OCI-LY7 (cell line): ENCODE results near the gene ZNF600. TPM values are rescaled to one million over a fixed set of nuclear protein-coding genes. Genes with fewer than 3 reads are reported as not detected.
"Not testable (repeated sequence)": the region's sequence is repeated elsewhere in the genome, so short reads cannot be mapped to it uniquely, and the experiment has no call there.

ENCODE experiments used
- BruUV-seq: library from RNA; stranded (reverse); fragments of 400-500 nt; replicated peaks from 2 replicates; lab custom pipeline; 2021; lab: Mats Ljungman, UMichigan
- CTCF ChIA-PET: fragments of 300-600 bp; sonication (Branson Sonifier 250); formaldehyde crosslinking; loops from one replicate; lab custom pipeline; 2022; ENCODE audit warnings: antibody characterized with exemption; ENCODE audit not compliant: unreplicated experiment; lab: Charles Lee
- POLR2A ChIA-PET: fragments of 300-600 bp; sonication (Branson Sonifier 250); formaldehyde crosslinking; loops from one replicate; lab custom pipeline; 2022; ENCODE audit warnings: antibody characterized with exemption; lab: Charles Lee
- DNase-seq: peaks from one replicate; pipeline ENCODE4 v3.0.0-alpha.2; 2015; ENCODE audit warnings: low spot score
- H2AFZ ChIP-seq: fragments of 200-600 bp; sonication (generic), shearing (Covaris generic); 2 replicates; pipeline ENCODE4 v1.6.1; 2014; ENCODE audit warnings: mild to moderate bottlenecking, antibody characterized with exemption, low read length, moderate library complexity
- H3K27ac ChIP-seq: fragments of 200-600 bp; sonication (generic); 2 replicates; pipeline ENCODE4 v1.5.1; 2014; ENCODE audit warnings: mixed run types, low read depth, mild to moderate bottlenecking, moderate library complexity, low read length, inconsistent platforms; ENCODE audit not compliant: poor library complexity, severe bottlenecking
- H3K36me3 ChIP-seq: fragments of 200-600 bp; sonication (generic); 2 replicates; pipeline ENCODE4 v1.6.1; 2014; ENCODE audit warnings: mild to moderate bottlenecking, antibody characterized with exemption, low read length, moderate library complexity, mixed read lengths; ENCODE audit not compliant: insufficient read depth
- H3K4me1 ChIP-seq: fragments of 200-600 bp; sonication (generic); 2 replicates; pipeline ENCODE4 v1.5.1; 2014; ENCODE audit warnings: mild to moderate bottlenecking, low read length; ENCODE audit not compliant: insufficient read depth, poor library complexity, severe bottlenecking
- H3K4me2 ChIP-seq: fragments of 200-600 bp; sonication (generic); 2 replicates; pipeline ENCODE4 v1.6.1; 2014; ENCODE audit warnings: mild to moderate bottlenecking, low read length
- H3K4me3 ChIP-seq: fragments of 200-600 bp; sonication (generic); 2 replicates; pipeline ENCODE4 v1.5.1; 2014; ENCODE audit warnings: mild to moderate bottlenecking, low read depth, low read length; ENCODE audit not compliant: poor library complexity, severe bottlenecking
- H3K79me2 ChIP-seq: fragments of 200-600 bp; sonication (generic); 2 replicates; pipeline ENCODE4 v1.6.1; 2016; ENCODE audit warnings: low read depth, mild to moderate bottlenecking, low read length, moderate library complexity, mixed read lengths; ENCODE audit not compliant: insufficient read depth
- H3K9me2 ChIP-seq: fragments of 200-600 bp; sonication (generic); 2 replicates; pipeline ENCODE4 v1.6.1; 2016; ENCODE audit warnings: mild to moderate bottlenecking, low read length, mixed read lengths; ENCODE audit not compliant: insufficient read depth
- H3K9me3 ChIP-seq: fragments of 200-600 bp; sonication (generic); 2 replicates; pipeline ENCODE4 v1.6.1; 2014; ENCODE audit warnings: mild to moderate bottlenecking, mixed run types, low read length, mixed read lengths
- H4K20me1 ChIP-seq: fragments of 200-600 bp; sonication (generic); 2 replicates; pipeline ENCODE4 v1.6.1; 2014; ENCODE audit warnings: mild to moderate bottlenecking, antibody characterized with exemption, low read length, moderate library complexity, mixed read lengths; ENCODE audit not compliant: insufficient read depth
- CTCF ChIP-seq: fragments of 200-600 bp; sonication (generic); conservative IDR thresholded peaks from 2 replicates; pipeline ENCODE4 v1.5.1; 2014; ENCODE audit warnings: mild to moderate bottlenecking, antibody characterized with exemption, low read length, moderate library complexity, mixed read lengths
- EZH2phosphoT487 ChIP-seq: fragments of 200-600 bp; sonication (generic); IDR thresholded peaks from 2 replicates; pipeline ENCODE4 v1.6.1; 2018; ENCODE audit warnings: low read depth, borderline replicate concordance, mild to moderate bottlenecking, mixed run types, antibody characterized with exemption, low read length, moderate library complexity, mixed read lengths
- intact Hi-C: fragments of 100-400 bp; cut with micrococcal nuclease; formaldehyde crosslinking; loops from one replicate; pipeline ENCODE4 v1.10.0; 2022; ENCODE audit not compliant: unreplicated experiment
- total RNA-seq, 2 experiments: library from RNA; depleted of rRNA in 1 of 2; stranded (reverse); fragments of >200 nt in 1 of 2; shearing (Covaris generic) in 1 of 2; gene quantifications; 2 replicates each; pipeline ENCODE4 v1.2.3, GENCODE V29; 2014 to 2022

ZNF600 gene
- total RNA-seq, 2 experiments from 2014 or later, result 4.6 to 8.5 TPM

GRCh38 chr19:52724701-52725514, 61.7 kb downstream of the ZNF600 start:
- Histone ChIP-seq H3K9me3 (no peaks in the 10 kb centered on the region), H3K36me3 (peaks cover 88% of the 10 kb centered on the region), H3K9me2 (no peaks in the 10 kb centered on the region), H3K27ac (no peak overlapping the region), H3K4me1 (no peaks in the 10 kb centered on the region), H3K79me2 (no peaks in the 10 kb centered on the region; the same call in 1 of the 2 replicates), H4K20me1 (no peaks in the 10 kb centered on the region), H3K4me3 (no peak overlapping the region), H2AFZ (no peak overlapping the region), H3K4me2 (no peak overlapping the region)
- TF ChIP-seq CTCF (no peak), EZH2phosphoT487 (no peak)
- no peak for DNase-seq
- BruUV-seq, result no TSS peak
- intact Hi-C loops, result no loop called here
- CTCF ChIA-PET, result no interaction called here
- POLR2A ChIA-PET, result no interaction called here

- POLR2A ChIA-PET, H4K20me1 ChIP-seq, intact Hi-C loops, H3K9me2 ChIP-seq, H3K4me1 ChIP-seq, H2AFZ ChIP-seq, H3K27ac ChIP-seq, H3K9me3 ChIP-seq, H3K4me3 ChIP-seq, BruUV-seq, DNase-seq, H3K79me2 ChIP-seq, H3K4me2 ChIP-seq, CTCF ChIA-PET: not testable (repeated sequence)
- peaks cover 91% of the 10 kb centered on the region for H3K36me3 ChIP-seq
Observed at GRCh38 chr19:52723907-52724598, 62.5 kb downstream of the ZNF600 start.

- Histone ChIP-seq H3K27ac (no peak overlapping the region), H3K4me2 (no peak overlapping the region), H2AFZ (no peak overlapping the region), H3K36me3 (peaks cover 86% of the 10 kb centered on the region), H3K9me2 (no peaks in the 10 kb centered on the region), H3K4me3 (no peak overlapping the region), H3K79me2 (no peaks in the 10 kb centered on the region), H3K4me1 (no peaks in the 10 kb centered on the region), H3K9me3 (no peaks in the 10 kb centered on the region), H4K20me1 (no peaks in the 10 kb centered on the region)
- TF ChIP-seq EZH2phosphoT487, result no peak
- no peak for TF ChIP-seq CTCF
- no peak for DNase-seq
- ChIA-PET CTCF (interaction anchor here (0.6 kb wide), 1 partner anchor 28 kb away, joined by 3 read pairs; no protein-coding TSS in a partner anchor), POLR2A (no interaction called here)
- intact Hi-C loops, result no loop called here
- no TSS peak for BruUV-seq
Observed at GRCh38 chr19:52722062-52723003, 64.3 kb downstream of the ZNF600 start.

- H3K9me3 ChIP-seq, H3K9me2 ChIP-seq, DNase-seq, POLR2A ChIA-PET, H2AFZ ChIP-seq, CTCF ChIA-PET, H3K4me2 ChIP-seq, H3K79me2 ChIP-seq, H3K27ac ChIP-seq, intact Hi-C loops, H4K20me1 ChIP-seq, H3K4me1 ChIP-seq, H3K4me3 ChIP-seq, BruUV-seq: not testable (repeated sequence)
- H3K36me3 ChIP-seq, result peaks cover 72% of the 10 kb centered on the region
Observed at GRCh38 chr19:52720541-52720940, 66.0 kb downstream of the ZNF600 start.
